Activated CD8-positive, alpha-beta T cell treated with anti-CD3 and anti-CD28 coated beads, Interleukin-2, amount 10 ng/mL, durations not matched to agents 7 days and 5 days (primary cell): ENCODE data around the gene ARPC2. TPM values are rescaled to one million over a fixed set of nuclear protein-coding genes. Genes with fewer than 3 reads are reported as not detected.
A peak's percentile ranks its signal among the peaks of the same experiment; 100 is the strongest.

Experiments
- ATAC-seq: fragments of 150-1000 bp; cut with Tn5 transposase; one replicate; pipeline ENCODE4 v1.10.0; 2021; ENCODE audit warnings: moderate library complexity
- CTCF ChIA-PET: fragments of 350-600 bp; sonication (Branson Sonifier 250); formaldehyde crosslinking; loops from one replicate; lab custom pipeline; 2021; ENCODE audit warnings: antibody characterized with exemption; lab: Charles Lee
- POLR2A ChIA-PET: fragments of 350-600 bp; sonication (Branson Sonifier 250); formaldehyde crosslinking; loops from one replicate; lab custom pipeline; 2021; ENCODE audit warnings: antibody characterized with exemption; lab: Charles Lee
- DNase-seq: peaks from one replicate; pipeline ENCODE4 v3.0.0-alpha.2; 2020
- H3K27ac Mint-ChIP-seq: one replicate; pipeline ENCODE4 v1.8.0; 2021; ENCODE audit warnings: mild to moderate bottlenecking, mixed read lengths
- H3K27me3 Mint-ChIP-seq: one replicate; pipeline ENCODE4 v1.8.0; 2021; ENCODE audit warnings: low read depth, mixed read lengths
- H3K36me3 Mint-ChIP-seq: one replicate; pipeline ENCODE4 v1.8.0; 2021; ENCODE audit warnings: low read depth, mixed read lengths
- H3K4me1 Mint-ChIP-seq: one replicate; pipeline ENCODE4 v1.8.0; 2021; ENCODE audit warnings: low read depth, mixed read lengths
- H3K4me3 Mint-ChIP-seq: one replicate; pipeline ENCODE4 v1.8.0; 2021; ENCODE audit warnings: mild to moderate bottlenecking, mixed read lengths
- H3K9me3 Mint-ChIP-seq: one replicate; pipeline ENCODE4 v1.8.0; 2022; ENCODE audit warnings: mixed read lengths; ENCODE audit not compliant: insufficient read depth
- total RNA-seq, 2 experiments: library from RNA; stranded (reverse); gene quantifications; one replicate each; pipeline ENCODE4 v1.2.3, GENCODE V29; 2021

Gene ARPC2
- total RNA-seq, 2 experiments from 2014 or later = 821 to 844 TPM

DNA sequence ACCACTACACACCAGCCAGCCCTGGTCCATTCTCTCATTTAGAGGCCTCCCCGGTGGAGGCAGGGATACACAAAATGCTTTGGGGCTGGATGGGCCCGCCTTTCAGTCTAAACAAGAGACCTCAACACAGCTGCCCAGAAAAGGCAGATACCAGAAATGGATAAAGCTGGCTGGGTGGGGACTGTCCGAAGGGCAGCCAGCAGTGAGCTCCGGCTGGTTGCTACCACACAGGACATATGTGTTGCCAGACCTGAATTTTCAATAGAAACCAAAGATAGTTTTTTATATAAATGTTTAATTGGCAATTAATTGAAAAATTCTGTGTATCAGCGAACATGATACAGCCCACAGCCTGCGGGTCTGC, 45.2 kb downstream of the ARPC2 start:
- H3K36me3 Mint-ChIP-seq = peaks cover 22% of the 10 kb centered on the region
- no peaks in the 10 kb centered on the region for H3K27me3 Mint-ChIP-seq
- ATAC-seq (no peak), DNase-seq (no peak)
- H3K27ac Mint-ChIP-seq = peak overlapping the region; percentile 11
- H3K4me1 Mint-ChIP-seq = peaks cover 30% of the 10 kb centered on the region
- no peaks in the 10 kb centered on the region for H3K9me3 Mint-ChIP-seq
- H3K4me3 Mint-ChIP-seq = no peak overlapping the region
- ChIA-PET POLR2A (no interaction called here), CTCF (no interaction called here)

DNA sequence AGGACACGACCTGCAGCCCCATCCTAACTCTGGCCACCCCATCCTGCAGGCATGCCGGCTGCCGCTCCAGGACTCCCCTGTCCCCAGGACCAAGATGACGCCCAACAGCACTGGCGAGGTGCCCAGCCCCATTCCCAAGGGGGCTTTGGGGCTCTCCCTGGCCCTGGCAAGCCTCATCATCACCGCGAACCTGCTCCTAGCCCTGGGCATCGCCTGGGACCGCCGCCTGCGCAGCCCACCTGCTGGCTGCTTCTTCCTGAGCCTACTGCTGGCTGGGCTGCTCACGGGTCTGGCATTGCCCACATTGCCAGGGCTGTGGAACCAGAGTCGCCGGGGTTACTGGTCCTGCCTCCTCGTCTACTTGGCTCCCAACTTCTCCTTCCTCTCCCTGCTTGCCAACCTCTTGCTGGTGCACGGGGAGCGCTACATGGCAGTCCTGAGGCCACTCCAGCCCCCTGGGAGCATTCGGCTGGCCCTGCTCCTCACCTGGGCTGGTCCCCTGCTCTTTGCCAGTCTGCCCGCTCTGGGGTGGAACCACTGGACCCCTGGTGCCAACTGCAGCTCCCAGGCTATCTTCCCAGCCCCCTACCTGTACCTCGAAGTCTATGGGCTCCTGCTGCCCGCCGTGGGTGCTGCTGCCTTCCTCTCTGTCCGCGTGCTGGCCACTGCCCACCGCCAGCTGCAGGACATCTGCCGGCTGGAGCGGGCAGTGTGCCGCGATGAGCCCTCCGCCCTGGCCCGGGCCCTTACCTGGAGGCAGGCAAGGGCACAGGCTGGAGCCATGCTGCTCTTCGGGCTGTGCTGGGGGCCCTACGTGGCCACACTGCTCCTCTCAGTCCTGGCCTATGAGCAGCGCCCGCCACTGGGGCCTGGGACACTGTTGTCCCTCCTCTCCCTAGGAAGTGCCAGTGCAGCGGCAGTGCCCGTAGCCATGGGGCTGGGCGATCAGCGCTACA, 45.9 kb downstream of the ARPC2 start:
- ATAC-seq (no peak), DNase-seq (no peak)
- no peaks in the 10 kb centered on the region for H3K9me3 Mint-ChIP-seq
- no peak overlapping the region for H3K27ac Mint-ChIP-seq
- no peak overlapping the region for H3K4me3 Mint-ChIP-seq
- peaks cover 30% of the 10 kb centered on the region for H3K4me1 Mint-ChIP-seq
- H3K27me3 Mint-ChIP-seq = no peaks in the 10 kb centered on the region
- POLR2A ChIA-PET = no interaction called here
- CTCF ChIA-PET = interaction anchor here (1.2 kb wide), 1 partner anchor 77 kb away, joined by 3 read pairs; no protein-coding TSS in a partner anchor
- peaks cover 23% of the 10 kb centered on the region for H3K36me3 Mint-ChIP-seq

DNA sequence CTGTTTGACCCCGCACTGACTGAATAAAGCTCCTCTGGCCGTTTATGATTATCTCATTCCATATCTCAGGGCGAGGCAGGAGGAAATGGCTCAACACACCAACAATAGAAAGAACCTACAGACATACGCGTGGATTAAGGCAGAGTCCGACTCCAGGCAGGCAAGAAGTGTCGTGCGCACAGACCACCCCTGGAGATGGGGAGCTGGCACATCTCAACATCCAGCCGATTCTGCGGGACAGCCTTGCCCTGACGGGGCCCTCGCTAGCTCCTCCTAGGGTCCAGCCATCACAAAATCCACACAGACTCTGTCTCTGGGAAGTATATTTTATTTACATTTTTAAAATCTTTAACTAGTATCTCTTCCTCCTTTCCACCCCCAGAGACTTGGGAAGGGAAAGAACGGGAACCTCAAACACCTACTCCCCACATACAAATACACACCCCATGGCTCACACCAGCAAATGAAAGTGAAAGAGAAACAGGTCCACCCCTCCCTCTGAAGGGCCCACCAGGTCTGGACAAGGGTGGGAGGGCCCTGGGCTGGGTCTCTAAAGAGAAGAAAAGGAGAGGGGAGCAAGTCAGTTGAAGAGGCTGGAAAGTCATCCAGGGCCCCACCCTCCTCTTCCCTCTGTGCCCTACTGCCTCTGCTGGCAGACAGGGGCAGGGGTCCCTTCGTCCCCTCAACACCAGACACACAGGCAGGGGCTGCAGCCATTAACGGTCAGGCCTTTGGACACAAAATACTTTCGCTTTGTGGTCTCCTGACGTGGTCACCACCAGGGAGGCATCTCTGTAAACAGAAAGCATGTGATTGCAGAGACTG, 47.0 kb downstream of the ARPC2 start:
- Mint-ChIP-seq H3K27ac (peak overlapping the region; percentile 53), H3K4me3 (no peak overlapping the region), H3K9me3 (no peaks in the 10 kb centered on the region), H3K36me3 (peaks cover 22% of the 10 kb centered on the region), H3K27me3 (no peaks in the 10 kb centered on the region), H3K4me1 (peaks cover 24% of the 10 kb centered on the region)
- ChIA-PET CTCF (interaction anchor here (1.2 kb wide), 1 partner anchor 79 kb away, joined by 3 read pairs; no protein-coding TSS in a partner anchor), POLR2A (no interaction called here)
- ATAC-seq (peak; percentile 34), DNase-seq (peak; percentile 35)

DNA sequence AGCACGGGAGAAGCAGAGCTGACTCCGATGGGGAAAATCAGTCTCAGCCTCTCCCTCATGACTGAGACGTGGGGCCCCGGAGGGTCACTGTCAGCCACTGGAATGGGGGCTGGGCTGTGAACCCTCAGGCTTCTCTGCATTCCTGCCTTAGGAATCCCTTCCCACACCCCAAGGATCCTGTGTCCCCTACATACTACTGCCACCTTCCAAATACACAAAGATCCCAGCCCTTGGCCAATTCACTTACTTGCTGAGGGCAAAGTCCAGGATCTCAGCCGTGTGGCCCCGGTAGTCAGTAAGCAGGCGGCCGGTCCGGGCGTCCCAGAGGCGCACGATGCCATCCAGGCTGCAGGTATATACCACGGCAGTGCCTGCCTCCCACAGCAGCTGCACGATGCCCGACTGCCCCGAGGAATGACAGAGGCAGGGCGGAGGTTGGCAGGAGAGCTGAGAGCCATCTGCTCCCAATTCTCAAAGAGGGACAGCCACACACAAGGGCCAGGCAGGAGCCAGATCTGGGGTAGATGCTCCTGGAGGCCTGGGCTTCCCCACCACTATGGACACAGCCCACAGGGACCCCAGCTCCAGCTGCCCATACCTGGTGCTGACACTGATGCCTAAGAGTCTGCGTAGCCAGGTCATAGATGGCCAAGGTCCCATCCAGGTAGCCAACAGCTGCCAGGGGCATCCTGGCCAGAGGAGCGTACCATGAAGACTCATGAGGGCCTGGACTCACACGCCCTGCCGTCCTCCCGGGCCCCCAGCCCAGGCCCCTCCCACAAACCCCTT, 48.0 kb downstream of the ARPC2 start:
- Mint-ChIP-seq H3K36me3 (peaks cover 24% of the 10 kb centered on the region), H3K4me1 (peaks cover 25% of the 10 kb centered on the region), H3K27me3 (no peaks in the 10 kb centered on the region), H3K27ac (no peak overlapping the region), H3K9me3 (no peaks in the 10 kb centered on the region), H3K4me3 (no peak overlapping the region)
- CTCF ChIA-PET = no interaction called here
- POLR2A ChIA-PET = interaction anchor here (1.2 kb wide), 1 partner anchor 36 kb away, joined by 3 read pairs; no protein-coding TSS in a partner anchor
- ATAC-seq = no peak
- no peak for DNase-seq

DNA sequence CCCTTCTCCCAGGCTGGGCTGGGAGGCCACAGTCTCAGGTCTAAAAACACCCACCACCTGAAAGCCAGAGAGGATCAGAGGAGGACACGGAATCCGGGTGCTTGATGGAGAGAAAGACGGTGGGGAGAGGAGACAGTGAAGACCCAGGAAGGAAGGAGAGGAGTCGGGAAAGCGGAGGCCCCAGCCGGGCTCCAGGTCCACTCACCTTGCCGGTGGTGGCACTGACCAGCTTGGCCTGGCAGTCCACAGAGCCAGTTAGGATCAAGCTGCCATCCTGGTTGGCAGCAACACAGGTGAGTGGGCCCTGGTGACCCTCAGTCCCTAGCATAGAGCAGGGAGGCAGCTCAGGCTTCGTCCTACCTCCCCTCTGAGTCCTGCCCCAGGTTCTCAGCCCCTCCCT, 48.6 kb downstream of the ARPC2 start:
- Mint-ChIP-seq H3K36me3 (peaks cover 24% of the 10 kb centered on the region), H3K4me1 (peaks cover 25% of the 10 kb centered on the region), H3K27ac (no peak overlapping the region), H3K27me3 (no peaks in the 10 kb centered on the region), H3K4me3 (no peak overlapping the region), H3K9me3 (no peaks in the 10 kb centered on the region)
- ChIA-PET POLR2A (interaction anchor here (1.2 kb wide), 1 partner anchor 36 kb away, joined by 3 read pairs; no protein-coding TSS in a partner anchor), CTCF (no interaction called here)
- ATAC-seq (no peak), DNase-seq (no peak)

DNA sequence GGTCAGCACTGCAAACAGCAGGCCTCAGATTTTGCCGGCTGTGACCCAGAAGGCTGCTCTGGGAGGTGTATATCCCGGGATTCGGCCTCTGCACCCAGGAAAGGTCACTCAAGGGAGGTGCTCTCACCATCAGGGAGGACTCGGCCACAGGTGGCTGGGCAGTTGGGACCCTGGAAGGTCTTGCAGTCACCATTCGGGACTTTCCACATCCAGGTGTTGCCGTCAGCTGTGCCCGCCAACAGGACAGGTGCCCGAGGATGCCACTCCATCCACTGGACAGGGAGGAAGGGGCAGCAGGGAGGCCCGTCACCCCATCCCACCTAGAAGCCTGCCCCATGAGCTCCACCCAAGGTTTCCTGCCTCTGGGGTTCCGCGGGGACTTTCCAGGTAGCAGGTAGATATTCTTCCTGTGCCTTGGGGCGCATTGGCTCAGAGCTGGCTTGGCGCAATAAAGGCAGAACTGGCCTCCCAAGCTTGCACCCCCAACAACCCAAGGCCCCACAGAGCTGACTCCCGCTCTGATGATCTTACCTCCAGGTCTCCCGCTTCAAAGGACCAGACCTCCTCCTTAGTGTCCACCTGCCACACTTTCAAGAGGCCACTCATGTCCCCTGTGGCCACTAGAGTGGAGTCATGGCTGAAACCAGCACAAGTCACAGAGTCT, 49.5 kb downstream of the ARPC2 start:
- POLR2A ChIA-PET = interaction anchor here (1.0 kb wide), 1 partner anchor 405 kb away, joined by 3 read pairs; the partner anchor contains the start of genes RNF25 and STK36
- Mint-ChIP-seq H3K4me1 (peaks cover 34% of the 10 kb centered on the region), H3K27me3 (no peaks in the 10 kb centered on the region), H3K4me3 (no peak overlapping the region), H3K9me3 (no peaks in the 10 kb centered on the region), H3K27ac (peak overlapping the region; percentile 4), H3K36me3 (peaks cover 24% of the 10 kb centered on the region)
- CTCF ChIA-PET = interaction anchor here (2.6 kb wide), 1 partner anchor 9 kb away, joined by 12 read pairs; no protein-coding TSS in a partner anchor
- DNase-seq (no peak), ATAC-seq (no peak)

DNA sequence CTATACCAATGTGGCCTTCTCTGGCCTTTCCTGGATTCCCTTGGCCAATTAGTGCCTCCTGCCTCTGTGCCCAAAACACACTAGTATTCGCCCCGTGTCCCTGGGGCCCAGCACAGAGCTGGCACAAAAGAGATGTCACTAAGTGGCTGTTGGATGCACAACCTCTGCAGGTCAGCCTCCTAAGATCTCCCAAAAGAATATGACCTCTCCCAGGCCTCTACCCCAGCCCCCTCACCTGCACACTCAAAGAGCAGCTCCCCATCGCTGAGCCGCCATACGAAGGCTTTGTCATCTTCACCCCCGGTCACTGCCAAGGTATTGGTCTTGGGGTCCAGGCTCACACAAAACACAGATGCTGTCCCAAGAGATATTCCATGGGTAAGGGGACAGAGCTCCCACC, 50.3 kb downstream of the ARPC2 start:
- ATAC-seq (no peak), DNase-seq (no peak)
- no peaks in the 10 kb centered on the region for H3K27me3 Mint-ChIP-seq
- CTCF ChIA-PET = interaction anchor here (2.6 kb wide), 1 partner anchor 10 kb away, joined by 12 read pairs; no protein-coding TSS in a partner anchor
- H3K4me3 Mint-ChIP-seq = peak overlapping the region; percentile 16
- peaks cover 28% of the 10 kb centered on the region for H3K36me3 Mint-ChIP-seq
- no peak overlapping the region for H3K27ac Mint-ChIP-seq
- peaks cover 42% of the 10 kb centered on the region for H3K4me1 Mint-ChIP-seq
- POLR2A ChIA-PET = interaction anchor here (0.8 to 1.0 kb wide), 2 partner anchors 10 to 404 kb away, joined by 3 read pairs; partner anchors contain the start of genes RNF25 and STK36
- no peaks in the 10 kb centered on the region for H3K9me3 Mint-ChIP-seq

DNA sequence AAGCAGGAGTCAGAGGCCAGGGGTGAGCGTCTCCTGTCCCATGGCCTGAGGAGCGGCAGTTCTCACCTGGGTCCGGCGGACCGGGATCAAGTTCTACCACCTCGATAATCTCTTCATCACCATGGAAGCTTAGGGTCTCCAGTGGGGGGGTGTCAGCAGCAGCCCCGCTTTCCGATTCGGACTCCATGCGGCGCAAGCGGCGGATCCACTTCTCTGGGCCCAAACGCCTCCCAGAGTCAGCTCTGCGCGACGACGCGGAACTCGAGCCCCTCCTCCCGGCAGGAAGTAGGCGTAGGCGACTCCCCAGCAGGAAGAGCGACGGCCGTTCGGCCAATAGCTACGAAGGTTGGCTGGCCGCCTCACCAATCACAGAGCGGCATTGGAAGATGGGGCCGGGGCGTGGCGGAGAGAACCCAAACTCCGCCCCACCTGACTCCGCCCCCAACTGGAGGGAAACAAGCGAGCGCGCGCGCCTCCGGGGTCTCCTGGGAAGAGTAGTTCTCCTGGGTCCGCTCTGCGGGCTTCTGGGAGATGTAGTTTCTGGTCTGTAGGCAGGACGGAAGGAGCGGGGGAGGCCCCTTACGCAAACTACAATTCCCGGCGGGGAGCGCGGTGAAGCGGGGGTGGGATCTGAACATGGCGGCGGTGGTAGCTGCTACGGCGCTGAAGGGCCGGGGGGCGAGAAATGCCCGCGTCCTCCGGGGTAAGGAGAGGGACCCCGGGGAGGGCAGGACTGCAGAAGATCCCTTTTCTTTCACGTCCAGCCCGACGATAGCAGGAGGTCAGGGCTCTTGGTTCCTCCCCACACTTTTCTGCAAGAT, 53.1 kb downstream of the ARPC2 start, which contains the start of the genes AAMP and PNKD:
Gene AAMP, minus strand, starts transcription at position 238 of the 821 bp plus-strand sequence. Its CDS starts 51 bp downstream, at position 187.
Gene PNKD, plus strand, starts transcription at position 620 of the 821 bp plus-strand sequence. Its CDS starts 17 bp downstream, at position 637.
- POLR2A ChIA-PET = interaction anchor here (0.7 to 2.9 kb wide), 11 partner anchors 13 to 386 kb away, joined by 3 to 15 read pairs (median 4); partner anchors contain the start of gene ARPC2
- Mint-ChIP-seq H3K9me3 (no peaks in the 10 kb centered on the region), H3K27ac (peak within 1 kb of the TSS; percentile 95), H3K27me3 (no peaks in the 10 kb centered on the region), H3K4me1 (peaks cover 41% of the 10 kb centered on the region), H3K36me3 (peaks cover 35% of the 10 kb centered on the region), H3K4me3 (peak within 1 kb of the TSS; percentile 96)
- CTCF ChIA-PET = interaction anchor here (0.6 to 7.5 kb wide), 23 partner anchors 9 to 484 kb away, joined by 3 to 158 read pairs (median 4); partner anchors contain the start of gene GPBAR1
- DNase-seq (peak; percentile 100), ATAC-seq (peak; percentile 94)

DNA sequence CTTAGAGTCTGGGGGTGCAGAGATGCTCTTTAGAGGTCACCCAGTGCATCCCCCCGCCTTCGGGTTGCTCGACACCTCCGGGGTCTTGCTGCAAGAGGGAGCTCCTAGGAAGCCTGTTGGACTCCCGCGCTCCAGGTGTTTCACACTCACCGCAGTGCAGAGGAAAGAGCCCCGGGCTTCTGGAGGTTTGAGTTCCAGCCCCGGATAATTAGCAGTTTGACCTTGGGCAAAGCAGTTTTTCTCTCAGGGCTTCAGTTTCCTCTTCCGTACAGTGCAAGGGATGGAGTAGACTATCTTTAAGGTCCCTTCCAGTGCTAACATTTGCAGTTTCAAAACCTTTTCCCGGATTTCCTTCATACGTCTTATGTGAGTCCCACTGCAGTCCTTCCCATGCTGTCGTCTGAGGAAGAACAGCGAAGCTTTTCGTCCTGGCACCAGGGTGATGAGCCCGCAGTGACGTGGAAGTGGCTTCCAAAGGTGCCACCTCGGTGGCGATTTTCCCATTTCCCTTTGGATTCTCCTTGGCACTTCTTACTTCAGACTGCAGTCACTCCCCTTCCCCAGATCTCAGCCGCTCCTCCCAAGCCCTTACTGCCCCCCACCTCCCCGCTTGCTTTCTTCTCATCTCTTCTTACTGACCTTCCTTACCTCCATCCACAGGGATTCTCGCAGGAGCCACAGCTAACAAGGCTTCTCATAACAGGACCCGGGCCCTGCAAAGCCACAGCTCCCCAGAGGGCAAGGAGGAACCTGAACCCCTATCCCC, 53.9 kb downstream of the ARPC2 start:
- ChIA-PET CTCF (interaction anchor here (0.6 to 7.5 kb wide), 30 partner anchors 10 to 485 kb away, joined by 3 to 158 read pairs (median 4); partner anchors contain the start of genes CATIP, CTDSP1 and GPBAR1), POLR2A (interaction anchor here (0.7 to 2.9 kb wide), 13 partner anchors 12 to 385 kb away, joined by 3 to 23 read pairs (median 4); partner anchors contain the start of gene ARPC2)
- ATAC-seq (no peak), DNase-seq (no peak)
- H3K4me3 Mint-ChIP-seq = peak overlapping the region; percentile 96
- H3K27ac Mint-ChIP-seq = peak overlapping the region; percentile 95
- H3K36me3 Mint-ChIP-seq = peaks cover 42% of the 10 kb centered on the region
- no peaks in the 10 kb centered on the region for H3K9me3 Mint-ChIP-seq
- peaks cover 41% of the 10 kb centered on the region for H3K4me1 Mint-ChIP-seq
- H3K27me3 Mint-ChIP-seq = no peaks in the 10 kb centered on the region
